K562 (cell line): ENCODE data around the gene UBE2D3. TPM values are rescaled to one million over a fixed set of nuclear protein-coding genes. Genes with fewer than 3 reads are reported as not detected.

Experiments
- EWSR1 ChIP-seq: fragments of 450-650 bp; IDR thresholded peaks from 2 replicates; pipeline ENCODE4 v1.6.1; 2018; ENCODE audit warnings: borderline replicate concordance, mild to moderate bottlenecking, low read depth, moderate library complexity; ENCODE audit not compliant: partially characterized antibody
- GTF2A2 ChIP-seq: IDR thresholded peaks from 2 replicates; pipeline ENCODE4 v1.6.1; 2016; ENCODE audit warnings: mild to moderate bottlenecking, missing genetic modification characterization, missing compliant biosample characterization
- NR1H2 ChIP-seq: sonication (generic); formaldehyde crosslinking; IDR thresholded peaks from 2 replicates; pipeline ENCODE4 v1.4.0; 2020; ENCODE audit warnings: mild to moderate bottlenecking, missing genetic modification reagents
- RBM15 ChIP-seq: fragments of 200-400 bp; formaldehyde crosslinking; IDR thresholded peaks from 2 replicates; pipeline ENCODE4 v1.6.1; 2018; ENCODE audit warnings: mild to moderate bottlenecking, low read length, moderate library complexity; ENCODE audit not compliant: insufficient read depth
- SIN3B ChIP-seq: fragments of 450-650 bp; IDR thresholded peaks from 2 replicates; pipeline ENCODE4 v1.6.1; 2017; ENCODE audit warnings: low read depth, mild to moderate bottlenecking, moderate library complexity
- SIRT6 ChIP-seq: IDR thresholded peaks from one replicate; pipeline ENCODE4 v1.6.1; 2012; ENCODE audit warnings: low read depth, mild to moderate bottlenecking, control low read depth, inconsistent platforms, low read length, moderate library complexity
- ZKSCAN1 ChIP-seq: fragments of 150-350 bp; IDR thresholded peaks from 2 replicates; pipeline ENCODE4 v1.6.1; 2016; ENCODE audit warnings: low read depth, low read length
- ZNF431 ChIP-seq: sonication (generic); formaldehyde crosslinking; IDR thresholded peaks from 2 replicates; pipeline ENCODE4 v1.8.0; 2022; ENCODE audit warnings: mild to moderate bottlenecking, missing genetic modification reagents
- polyA plus RNA-seq, 8 experiments: library from polyadenylated mRNA; depleted of rRNA in 4 of 8; stranded (reverse) in 5 of 8; unstranded in 3 of 8; fragments of >200 nt; fragmentation: Nextera tagmentation in 2 of 8; fragmentation: Illumina TruSeq in 1 of 8; extraction: Ambion mirVana in 2 of 8; extraction: Trizol in 1 of 8; gene quantifications; 2 replicates each; pipeline versions ENCODE4 v1.2.1 to v1.2.3, GENCODE V29; 2011 to 2014; ENCODE audit warnings: inconsistent platforms in 1 of 8, missing spikeins in 1 of 8
- total RNA-seq, 7 experiments: library from RNA; depleted of rRNA in 6 of 7; stranded (reverse); fragments of >200 nt in 6 of 7; fragmentation: Illumina TruSeq in 2 of 7; extraction: Trizol in 2 of 7; gene quantifications; 2 replicates each; pipeline versions ENCODE4 v1.2.1 to v1.2.3, GENCODE V29; 2011 to 2021; ENCODE audit warnings: low replicate concordance in 1 of 7
- TF ChIP-seq, protein P1 (sequence below): sonication (generic); formaldehyde crosslinking; IDR thresholded peaks from 2 replicates; pipeline ENCODE4 v1.5.0; 2020; ENCODE audit warnings: missing genetic modification reagents
- TF ChIP-seq, protein P2 (sequence below): IDR thresholded peaks from 2 replicates; pipeline ENCODE4 v1.6.1; 2011; ENCODE audit not compliant: insufficient read length; ENCODE audit errors: extremely low read depth
- TF ChIP-seq, protein P3 (sequence below): fragments of 250-450 bp; sonication (Bioruptor Pico); IDR thresholded peaks from 2 replicates; pipeline ENCODE4 v1.9.0; 2021; ENCODE audit warnings: mild to moderate bottlenecking
- TF ChIP-seq, protein P4 (sequence below): fragments of 450-650 bp; IDR thresholded peaks from 2 replicates; pipeline ENCODE4 v1.6.1; 2016; ENCODE audit warnings: mild to moderate bottlenecking, moderate library complexity

The UBE2D3 gene
- total and polyA plus RNA-seq, 9 of the 15 experiments (the other 6 are each of a cell fraction or from before 2014, with no cell fraction given) = 191 to 618 (median 292) TPM

DNA sequence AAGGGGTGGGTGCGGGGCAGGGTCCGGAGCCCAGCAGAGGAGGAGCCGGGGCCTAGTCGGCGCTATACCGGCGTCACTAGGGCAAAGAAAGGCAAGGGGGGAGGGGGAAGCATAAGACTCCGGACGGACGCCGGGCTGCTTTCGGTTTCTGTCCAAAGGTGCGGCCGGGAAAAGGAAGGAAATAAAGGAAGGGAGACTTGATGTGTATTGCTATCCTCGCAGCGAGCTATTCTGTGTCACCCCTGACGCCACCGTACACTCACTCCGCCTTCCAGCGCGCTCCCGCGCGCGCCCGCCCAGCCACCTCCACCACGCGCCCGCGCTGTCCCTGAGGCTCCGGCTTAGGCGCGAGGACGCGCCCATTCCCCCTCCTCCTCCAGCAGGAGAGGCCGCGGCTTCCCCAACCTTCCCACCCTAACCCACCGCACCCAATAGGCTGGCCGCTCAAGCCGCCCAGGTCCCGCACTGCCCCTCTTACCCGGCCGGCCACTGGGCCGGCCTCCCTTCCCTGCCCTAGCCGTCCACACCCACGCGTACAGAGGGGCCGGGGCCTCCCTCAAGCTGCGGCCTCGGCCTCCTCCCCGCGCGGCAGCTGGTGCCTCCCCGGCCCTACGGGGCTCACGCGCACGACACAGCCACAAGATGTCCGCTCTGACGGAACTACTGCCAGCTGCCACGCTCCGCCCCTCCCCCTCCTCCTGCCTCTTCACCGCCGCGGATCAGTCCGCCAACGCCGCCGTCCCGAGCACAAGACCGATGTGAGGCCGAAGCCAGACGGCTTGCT, at the start of gene UBE2D3 (continued):
- peak; percentile 42; the same call in 1 of the 2 replicates for TF ChIP-seq ZKSCAN1
- peak; percentile 69; the same call in 1 of the 2 replicates for TF ChIP-seq GTF2A2 (tag)
- TF ChIP-seq EWSR1 = no peak
- TF ChIP-seq RBM15 = no peak
- TF ChIP-seq, protein P1, sequence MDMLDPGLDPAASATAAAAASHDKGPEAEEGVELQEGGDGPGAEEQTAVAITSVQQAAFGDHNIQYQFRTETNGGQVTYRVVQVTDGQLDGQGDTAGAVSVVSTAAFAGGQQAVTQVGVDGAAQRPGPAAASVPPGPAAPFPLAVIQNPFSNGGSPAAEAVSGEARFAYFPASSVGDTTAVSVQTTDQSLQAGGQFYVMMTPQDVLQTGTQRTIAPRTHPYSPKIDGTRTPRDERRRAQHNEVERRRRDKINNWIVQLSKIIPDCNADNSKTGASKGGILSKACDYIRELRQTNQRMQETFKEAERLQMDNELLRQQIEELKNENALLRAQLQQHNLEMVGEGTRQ (CRISPR knock-in tag) = no peak
- TF ChIP-seq, protein P2, sequence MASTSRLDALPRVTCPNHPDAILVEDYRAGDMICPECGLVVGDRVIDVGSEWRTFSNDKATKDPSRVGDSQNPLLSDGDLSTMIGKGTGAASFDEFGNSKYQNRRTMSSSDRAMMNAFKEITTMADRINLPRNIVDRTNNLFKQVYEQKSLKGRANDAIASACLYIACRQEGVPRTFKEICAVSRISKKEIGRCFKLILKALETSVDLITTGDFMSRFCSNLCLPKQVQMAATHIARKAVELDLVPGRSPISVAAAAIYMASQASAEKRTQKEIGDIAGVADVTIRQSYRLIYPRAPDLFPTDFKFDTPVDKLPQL = no peak
- TF ChIP-seq, protein P3, sequence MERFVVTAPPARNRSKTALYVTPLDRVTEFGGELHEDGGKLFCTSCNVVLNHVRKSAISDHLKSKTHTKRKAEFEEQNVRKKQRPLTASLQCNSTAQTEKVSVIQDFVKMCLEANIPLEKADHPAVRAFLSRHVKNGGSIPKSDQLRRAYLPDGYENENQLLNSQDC (CRISPR knock-in tag) = 0 out of 2 replicates have a peak, but pooled peaks have one; percentile 7
- no peak for TF ChIP-seq NR1H2 (CRISPR knock-in tag)
- 0 out of 2 replicates have a peak, but pooled peaks have one; percentile 17 for TF ChIP-seq SIN3B
- TF ChIP-seq, protein P4, sequence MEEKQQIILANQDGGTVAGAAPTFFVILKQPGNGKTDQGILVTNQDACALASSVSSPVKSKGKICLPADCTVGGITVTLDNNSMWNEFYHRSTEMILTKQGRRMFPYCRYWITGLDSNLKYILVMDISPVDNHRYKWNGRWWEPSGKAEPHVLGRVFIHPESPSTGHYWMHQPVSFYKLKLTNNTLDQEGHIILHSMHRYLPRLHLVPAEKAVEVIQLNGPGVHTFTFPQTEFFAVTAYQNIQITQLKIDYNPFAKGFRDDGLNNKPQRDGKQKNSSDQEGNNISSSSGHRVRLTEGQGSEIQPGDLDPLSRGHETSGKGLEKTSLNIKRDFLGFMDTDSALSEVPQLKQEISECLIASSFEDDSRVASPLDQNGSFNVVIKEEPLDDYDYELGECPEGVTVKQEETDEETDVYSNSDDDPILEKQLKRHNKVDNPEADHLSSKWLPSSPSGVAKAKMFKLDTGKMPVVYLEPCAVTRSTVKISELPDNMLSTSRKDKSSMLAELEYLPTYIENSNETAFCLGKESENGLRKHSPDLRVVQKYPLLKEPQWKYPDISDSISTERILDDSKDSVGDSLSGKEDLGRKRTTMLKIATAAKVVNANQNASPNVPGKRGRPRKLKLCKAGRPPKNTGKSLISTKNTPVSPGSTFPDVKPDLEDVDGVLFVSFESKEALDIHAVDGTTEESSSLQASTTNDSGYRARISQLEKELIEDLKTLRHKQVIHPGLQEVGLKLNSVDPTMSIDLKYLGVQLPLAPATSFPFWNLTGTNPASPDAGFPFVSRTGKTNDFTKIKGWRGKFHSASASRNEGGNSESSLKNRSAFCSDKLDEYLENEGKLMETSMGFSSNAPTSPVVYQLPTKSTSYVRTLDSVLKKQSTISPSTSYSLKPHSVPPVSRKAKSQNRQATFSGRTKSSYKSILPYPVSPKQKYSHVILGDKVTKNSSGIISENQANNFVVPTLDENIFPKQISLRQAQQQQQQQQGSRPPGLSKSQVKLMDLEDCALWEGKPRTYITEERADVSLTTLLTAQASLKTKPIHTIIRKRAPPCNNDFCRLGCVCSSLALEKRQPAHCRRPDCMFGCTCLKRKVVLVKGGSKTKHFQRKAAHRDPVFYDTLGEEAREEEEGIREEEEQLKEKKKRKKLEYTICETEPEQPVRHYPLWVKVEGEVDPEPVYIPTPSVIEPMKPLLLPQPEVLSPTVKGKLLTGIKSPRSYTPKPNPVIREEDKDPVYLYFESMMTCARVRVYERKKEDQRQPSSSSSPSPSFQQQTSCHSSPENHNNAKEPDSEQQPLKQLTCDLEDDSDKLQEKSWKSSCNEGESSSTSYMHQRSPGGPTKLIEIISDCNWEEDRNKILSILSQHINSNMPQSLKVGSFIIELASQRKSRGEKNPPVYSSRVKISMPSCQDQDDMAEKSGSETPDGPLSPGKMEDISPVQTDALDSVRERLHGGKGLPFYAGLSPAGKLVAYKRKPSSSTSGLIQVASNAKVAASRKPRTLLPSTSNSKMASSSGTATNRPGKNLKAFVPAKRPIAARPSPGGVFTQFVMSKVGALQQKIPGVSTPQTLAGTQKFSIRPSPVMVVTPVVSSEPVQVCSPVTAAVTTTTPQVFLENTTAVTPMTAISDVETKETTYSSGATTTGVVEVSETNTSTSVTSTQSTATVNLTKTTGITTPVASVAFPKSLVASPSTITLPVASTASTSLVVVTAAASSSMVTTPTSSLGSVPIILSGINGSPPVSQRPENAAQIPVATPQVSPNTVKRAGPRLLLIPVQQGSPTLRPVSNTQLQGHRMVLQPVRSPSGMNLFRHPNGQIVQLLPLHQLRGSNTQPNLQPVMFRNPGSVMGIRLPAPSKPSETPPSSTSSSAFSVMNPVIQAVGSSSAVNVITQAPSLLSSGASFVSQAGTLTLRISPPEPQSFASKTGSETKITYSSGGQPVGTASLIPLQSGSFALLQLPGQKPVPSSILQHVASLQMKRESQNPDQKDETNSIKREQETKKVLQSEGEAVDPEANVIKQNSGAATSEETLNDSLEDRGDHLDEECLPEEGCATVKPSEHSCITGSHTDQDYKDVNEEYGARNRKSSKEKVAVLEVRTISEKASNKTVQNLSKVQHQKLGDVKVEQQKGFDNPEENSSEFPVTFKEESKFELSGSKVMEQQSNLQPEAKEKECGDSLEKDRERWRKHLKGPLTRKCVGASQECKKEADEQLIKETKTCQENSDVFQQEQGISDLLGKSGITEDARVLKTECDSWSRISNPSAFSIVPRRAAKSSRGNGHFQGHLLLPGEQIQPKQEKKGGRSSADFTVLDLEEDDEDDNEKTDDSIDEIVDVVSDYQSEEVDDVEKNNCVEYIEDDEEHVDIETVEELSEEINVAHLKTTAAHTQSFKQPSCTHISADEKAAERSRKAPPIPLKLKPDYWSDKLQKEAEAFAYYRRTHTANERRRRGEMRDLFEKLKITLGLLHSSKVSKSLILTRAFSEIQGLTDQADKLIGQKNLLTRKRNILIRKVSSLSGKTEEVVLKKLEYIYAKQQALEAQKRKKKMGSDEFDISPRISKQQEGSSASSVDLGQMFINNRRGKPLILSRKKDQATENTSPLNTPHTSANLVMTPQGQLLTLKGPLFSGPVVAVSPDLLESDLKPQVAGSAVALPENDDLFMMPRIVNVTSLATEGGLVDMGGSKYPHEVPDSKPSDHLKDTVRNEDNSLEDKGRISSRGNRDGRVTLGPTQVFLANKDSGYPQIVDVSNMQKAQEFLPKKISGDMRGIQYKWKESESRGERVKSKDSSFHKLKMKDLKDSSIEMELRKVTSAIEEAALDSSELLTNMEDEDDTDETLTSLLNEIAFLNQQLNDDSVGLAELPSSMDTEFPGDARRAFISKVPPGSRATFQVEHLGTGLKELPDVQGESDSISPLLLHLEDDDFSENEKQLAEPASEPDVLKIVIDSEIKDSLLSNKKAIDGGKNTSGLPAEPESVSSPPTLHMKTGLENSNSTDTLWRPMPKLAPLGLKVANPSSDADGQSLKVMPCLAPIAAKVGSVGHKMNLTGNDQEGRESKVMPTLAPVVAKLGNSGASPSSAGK = 0 out of 2 replicates have a peak, but pooled peaks have one; percentile 21
- no peak for TF ChIP-seq SIRT6
- peak; percentile 40; the same call in 1 of the 2 replicates for TF ChIP-seq ZNF431 (CRISPR knock-in tag)
